Stimulated activated CD4-positive, alpha-beta T cell treated with anti-CD3 and anti-CD28 coated beads, Interleukin-1b, Interleukin-23, amount 100 ng/mL, for 4 hours (primary cell): Measurements from ENCODE around the gene ZFR2.
"Not testable (repeated sequence)": the region's sequence is repeated elsewhere in the genome, so short reads cannot be mapped to it uniquely, and the experiment has no call there.

Experiments used
- DNase-seq, 2 donors: peaks; one replicate each; pipeline ENCODE4 v3.0.0-alpha.2; 2020; ENCODE audit warnings: low read depth in 2 of 2

ZFR2 gene

DNA sequence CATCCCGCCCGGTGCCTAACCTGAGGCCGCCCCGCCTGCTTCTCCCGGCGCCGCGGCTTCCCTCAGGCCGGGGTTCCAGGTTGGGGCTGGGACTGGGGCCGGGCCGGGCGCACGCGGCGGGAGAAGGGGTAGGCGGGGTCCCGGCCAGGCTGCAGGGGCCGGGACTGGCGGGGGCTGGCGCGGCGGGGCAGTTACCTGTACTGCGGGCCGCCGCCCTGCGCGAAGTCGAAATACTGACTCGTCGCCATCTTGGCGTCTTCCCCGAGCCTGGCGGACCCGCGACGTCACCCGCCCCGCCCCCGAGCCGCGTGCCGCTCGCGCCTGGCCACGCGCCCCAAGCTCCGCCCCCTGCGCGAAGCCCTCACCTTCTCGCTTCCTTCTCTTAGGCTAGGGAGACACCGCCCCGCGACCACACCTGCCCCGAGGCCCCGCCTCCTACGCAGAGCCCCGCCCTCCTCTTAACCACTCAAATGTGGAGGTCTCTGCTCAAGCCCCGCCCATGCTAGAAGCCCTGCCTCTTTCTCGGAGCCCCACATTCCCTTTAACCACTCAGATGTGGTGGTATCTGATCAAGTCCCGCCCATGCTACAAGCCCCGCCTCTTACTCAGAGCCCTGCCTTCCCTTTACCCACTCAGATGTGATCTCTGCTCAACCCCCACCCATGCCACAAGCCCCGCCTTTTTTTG is at the start of gene ZFR2:
Gene ZFR2, minus strand, starts transcription at position 269 of the 687 bp plus-strand sequence. Its CDS starts 21 bp downstream, at position 248.
- DNase-seq = peak; percentile 11 to 29

DNA sequence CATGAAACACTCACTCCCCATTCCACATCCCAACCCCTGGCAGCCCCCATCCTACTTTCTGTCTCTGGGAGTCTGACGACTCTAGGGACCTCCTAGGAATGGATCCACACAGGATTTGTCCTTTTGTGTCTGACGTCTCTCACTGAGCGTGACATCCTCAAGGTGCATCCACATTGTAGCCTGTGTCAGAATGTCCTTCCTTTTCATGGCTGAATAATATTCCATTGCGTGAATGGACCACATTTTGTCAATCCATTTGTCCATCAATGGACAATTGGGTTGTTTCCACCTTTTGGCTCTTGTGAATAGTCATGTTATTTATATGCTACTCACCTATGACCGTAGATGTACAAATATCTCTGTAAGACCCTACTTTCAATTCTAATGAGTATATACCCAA is 47.2 kb upstream of the ZFR2 start:
- DNase-seq = no peak

DNA sequence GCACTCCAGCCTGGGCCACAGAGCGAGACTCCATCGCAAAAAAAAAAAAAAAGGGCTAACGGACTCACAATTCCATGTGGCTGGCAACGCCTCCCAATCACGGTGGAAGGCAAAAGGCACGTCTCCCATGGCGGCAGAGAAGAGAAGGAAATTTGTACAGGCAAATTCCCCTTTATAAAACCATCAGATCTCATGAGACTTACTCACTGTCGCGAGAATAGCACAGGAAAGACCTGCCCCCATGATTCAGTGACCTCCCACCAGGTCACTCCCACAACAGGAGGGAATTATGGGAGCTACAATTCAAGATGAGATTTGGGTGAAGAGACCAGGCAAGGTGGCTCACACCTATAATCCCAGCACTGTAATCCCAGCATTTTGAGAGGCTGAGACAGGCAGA is 45.4 kb upstream of the ZFR2 start:
- DNase-seq = no peak

DNA sequence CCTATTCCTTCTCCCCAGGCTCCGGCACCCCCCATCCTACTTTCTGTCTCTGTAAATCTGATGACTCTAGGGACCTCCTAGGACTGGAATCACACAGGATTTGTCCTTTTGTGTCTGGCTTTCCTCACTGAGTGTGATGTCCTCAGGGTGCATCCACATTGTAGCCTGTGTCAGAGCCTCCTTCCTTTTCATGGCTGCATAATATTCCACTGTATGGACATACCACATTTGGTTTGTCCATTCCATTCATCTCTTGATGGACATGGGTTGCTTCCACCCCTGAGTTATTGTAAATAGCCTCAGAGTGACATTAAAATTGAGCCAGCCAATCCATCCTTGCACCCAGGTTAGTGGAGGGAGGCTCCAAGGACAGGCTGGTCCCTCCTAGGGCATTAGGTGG is 41.3 kb upstream of the ZFR2 start:
- no peak for DNase-seq

DNA sequence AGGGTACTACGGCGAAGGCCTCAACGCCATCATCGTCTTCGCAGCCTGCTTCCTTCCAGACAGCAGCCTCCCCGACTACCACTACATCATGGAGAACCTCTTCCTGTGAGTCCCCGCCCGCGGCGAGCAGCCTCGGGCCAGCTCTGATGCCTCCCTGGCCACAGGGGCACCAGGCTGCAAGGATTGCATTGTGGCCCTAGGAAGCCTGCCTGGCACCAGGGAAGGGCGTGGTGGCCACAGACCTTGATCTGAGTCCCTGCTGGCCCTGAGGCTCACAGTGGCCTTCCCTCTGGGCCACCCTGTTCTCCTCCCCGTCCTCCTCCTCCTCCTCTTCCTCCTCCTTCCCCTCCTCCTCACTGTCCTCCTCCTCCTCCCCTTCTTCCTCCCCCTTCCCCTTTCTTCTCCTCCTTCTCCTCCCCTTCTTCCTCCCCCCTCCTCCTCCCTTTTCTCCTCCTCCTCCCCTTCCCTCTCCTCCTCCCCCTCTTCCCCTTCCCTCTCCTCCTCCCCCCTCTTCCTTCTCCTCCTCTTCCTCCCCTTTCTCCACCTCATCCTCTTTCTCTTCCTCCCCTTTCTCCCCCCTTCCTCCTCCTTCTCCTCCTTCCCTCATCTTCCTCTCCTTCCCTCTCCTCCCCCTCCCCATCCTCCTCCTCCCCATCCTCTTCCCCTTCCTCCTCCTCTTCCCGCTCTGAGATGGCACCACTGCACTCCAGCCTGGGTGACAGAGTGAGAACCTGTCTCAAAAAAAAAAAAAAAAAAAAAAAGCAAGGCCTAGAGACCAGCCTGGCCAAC is 39.6 kb upstream of the ZFR2 start:
- no peak for DNase-seq

DNA sequence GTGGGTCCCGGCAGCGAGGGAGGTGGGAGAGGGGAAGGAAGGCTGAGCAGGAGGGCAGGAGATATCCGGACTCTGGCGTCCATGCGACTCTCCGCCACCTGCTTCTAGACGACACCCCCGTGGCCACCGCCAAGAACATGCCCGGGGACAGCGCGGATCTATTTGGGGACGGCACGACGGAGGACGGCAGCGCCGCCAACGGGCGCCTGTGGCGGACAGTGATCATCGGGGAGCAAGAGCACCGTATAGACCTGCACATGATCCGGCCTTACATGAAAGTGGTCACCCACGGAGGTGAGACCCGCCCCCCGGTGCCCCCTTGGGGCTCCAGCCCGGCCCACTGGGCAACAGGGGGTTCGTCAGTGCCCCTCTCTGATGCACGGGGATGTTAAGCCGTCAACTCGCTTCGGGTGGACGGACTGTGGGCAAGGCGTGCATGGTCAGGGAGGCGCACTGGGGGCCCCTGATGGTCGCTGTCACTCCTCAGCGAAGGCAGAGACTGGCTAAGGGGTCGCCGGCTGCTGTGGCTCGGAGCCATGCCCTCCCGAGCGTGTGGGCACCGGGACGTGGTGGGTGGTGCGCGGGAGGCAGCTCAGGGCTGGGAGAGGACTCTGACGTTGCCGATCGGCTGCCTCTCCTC is 38.9 kb upstream of the ZFR2 start:
- no peak for DNase-seq

DNA sequence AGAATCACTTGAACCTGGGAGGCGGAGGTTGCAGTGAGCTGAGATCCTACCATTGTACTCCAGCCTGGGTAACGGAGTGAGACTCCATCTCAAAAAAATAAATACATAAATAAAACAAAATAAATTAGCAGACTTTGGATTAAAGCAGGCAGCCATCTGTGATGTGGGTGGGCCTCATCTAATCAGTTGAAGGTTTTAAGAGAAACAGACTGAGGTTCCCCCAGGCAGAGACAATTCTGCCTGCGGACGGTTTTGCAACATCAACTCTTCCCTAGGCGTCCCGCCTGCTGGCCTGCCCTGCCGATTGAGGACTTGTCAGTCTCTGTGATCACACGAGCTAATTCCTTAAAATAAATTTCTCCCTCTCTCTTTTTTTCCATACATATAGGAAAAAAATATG is 35.4 kb upstream of the ZFR2 start:
- no peak for DNase-seq

DNA sequence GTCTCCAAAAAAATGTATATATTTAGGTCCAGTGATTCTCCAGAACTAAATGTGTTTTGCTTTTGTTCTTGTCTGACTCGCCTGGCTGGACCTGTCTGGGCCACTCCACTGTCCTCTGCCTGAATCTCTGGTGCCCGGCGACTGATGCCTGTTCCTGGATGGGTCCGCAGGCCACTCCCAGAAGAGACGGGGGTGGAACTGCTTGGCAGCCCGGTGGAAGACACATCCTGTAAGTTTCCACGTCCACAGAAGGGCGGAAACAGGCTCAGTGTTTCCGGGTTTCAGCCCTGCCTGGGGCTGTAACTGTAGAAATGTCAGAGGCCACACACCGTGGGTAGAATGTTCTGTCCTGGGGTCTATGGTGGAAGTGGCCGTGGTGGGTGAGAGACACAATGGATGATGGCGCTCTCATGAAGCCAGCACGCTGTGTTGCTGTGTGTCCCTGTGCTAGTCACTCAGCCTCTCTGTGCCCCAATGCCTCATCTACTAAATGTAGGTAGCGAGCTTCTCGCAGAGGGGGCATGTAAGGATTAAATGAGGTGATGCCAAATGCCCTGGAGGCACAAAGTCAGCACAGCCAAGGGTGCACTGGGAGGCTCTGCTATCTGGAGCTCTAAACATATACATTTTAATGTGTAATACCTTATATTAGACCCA is 33.6 kb upstream of the ZFR2 start:
- no peak for DNase-seq

DNA sequence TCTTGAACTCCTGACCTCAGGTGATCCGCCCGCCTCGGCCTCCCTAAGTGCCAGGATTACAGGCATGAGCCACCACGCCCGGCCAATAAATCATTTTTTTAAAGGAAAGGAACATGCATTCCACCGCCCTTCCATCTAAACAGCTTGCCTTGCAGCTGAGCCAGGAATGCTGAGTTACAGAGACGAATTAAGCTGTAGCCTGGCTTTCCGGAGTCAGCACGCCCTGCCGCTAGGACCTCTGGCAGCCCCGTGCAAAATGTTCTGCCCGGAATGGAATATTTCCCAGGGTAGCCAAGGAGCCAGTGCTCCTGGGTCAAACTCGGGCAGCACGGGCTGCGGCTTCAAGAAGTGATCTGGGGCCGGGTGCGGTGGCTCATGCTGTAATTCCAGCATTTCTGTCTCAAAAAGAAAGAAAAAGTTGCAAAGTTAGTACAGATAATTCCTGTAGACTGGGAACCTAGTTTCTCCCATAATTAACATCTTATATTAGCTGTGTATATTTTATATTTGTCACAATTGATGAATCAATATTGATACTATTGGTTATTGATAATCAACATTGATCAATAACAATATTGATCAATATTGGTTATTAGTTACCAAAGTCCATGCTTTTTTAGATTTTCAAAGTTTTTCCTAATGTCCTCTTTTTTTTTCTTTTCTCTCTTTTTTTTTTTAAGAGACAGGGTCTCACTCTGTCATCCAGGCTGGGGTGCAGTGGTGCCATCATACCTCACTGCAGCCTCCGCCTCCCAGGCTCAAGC is 30.9 kb upstream of the ZFR2 start:
- no peak for DNase-seq

DNA sequence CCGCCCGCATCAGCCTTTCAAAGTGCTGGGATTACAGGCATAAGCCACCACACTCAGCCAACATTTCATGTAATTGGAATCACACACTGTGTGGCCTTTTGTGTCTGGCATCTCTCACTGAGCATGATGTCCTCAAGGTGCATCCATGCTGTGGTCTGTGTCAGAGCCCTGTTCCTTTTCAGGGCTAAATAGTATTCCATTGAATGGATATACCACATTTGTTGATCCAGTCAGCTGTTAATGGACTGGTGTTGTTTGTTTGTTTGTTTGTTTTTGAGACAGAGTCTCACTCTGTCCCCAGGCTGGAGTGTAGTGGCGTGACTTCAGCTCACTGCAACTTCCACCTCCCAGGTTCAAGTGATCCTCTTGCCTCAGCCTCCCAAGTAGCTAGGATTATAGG is 29.6 kb upstream of the ZFR2 start:
- no peak for DNase-seq

DNA sequence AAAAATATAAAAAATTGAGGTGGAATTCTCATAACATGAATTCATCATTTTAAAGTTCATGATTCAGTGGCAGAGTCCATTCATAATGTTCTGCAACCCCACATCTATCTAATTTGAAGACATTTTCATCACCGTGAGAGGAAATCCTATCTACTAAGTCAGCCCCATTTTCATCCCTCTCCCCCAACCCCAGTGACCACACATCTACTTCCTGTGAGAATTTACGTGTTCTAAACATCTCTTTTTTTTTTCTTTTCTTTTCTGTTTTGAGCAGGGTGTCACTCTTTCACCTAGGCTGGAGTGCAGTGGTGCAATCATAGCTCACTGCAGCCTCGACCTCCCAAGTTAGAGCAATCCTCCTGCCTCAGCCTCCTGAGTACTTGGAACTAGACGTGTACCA is 29.1 kb upstream of the ZFR2 start:
- DNase-seq = no peak

DNA sequence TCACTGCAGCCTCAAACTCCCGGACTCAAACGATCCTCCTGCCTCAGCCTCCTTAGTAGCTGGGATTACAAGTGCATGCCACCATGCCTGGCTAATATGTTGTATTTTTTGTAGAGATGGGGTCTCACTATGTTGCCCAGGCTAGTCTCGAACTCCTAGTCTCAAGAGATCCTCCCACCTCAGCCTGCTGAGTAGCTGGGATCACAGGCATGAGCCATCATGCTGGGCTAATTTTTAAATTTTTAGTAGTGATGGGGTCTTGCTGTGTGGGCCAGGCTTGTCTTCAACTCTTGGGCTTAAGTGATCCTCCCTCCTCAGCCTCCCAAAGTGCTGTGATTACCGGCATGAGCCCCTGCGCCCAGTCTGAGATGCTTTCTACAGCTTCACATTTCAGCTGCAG is 26.9 kb upstream of the ZFR2 start:
- no peak for DNase-seq

DNA sequence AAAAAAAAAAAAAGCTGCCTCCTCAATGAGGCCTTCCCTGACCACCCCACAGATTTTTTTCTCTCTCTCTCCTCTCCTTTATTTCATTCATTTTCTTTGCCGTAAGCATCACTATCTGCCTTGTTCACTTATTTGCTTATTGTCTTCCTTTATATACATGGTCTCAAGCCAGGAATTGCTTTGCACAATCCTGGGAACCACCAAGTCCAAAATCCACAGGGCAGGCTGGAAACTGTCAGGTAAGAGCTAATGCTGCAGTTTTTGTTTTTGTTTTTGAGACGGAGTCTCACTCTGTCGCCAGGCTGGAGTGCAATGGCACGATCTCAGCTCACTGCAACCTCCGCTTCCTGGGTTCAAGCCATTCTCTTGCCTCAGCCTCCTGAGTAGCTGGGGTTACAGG is 26.1 kb upstream of the ZFR2 start:
- DNase-seq = not testable (repeated sequence)

DNA sequence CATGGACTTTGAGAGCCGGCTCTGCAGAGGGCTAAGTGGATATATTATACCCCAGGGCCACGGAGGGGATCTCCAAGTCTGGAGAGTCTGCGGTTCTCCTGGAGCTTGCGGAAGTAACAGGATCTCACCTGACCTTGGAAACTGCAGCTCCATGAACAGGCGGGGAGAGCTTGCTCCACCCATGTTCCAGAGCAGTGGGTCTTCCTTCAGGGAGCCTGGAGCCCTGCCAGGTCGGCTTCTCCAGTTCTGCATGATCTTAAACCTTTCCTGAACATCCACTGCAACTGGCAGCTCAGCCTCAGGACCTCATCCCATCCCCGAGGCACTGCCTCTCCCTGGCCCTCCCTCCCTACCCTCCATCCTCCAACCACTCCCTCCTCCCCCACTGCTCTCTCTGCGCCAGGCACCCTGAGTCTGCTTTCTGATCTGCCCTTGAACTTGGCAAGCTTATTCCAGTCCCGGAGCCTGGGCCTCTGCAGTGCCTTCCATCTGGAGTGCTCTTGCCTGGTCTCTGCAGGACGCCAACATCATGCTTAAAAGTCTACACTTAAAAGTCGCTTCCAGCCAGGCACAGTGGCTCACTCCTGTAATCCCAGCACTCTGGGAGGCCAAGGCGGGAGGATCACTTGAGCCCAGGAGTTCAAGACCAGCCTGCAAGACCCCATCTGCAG is 24.8 kb upstream of the ZFR2 start:
- DNase-seq = no peak

DNA sequence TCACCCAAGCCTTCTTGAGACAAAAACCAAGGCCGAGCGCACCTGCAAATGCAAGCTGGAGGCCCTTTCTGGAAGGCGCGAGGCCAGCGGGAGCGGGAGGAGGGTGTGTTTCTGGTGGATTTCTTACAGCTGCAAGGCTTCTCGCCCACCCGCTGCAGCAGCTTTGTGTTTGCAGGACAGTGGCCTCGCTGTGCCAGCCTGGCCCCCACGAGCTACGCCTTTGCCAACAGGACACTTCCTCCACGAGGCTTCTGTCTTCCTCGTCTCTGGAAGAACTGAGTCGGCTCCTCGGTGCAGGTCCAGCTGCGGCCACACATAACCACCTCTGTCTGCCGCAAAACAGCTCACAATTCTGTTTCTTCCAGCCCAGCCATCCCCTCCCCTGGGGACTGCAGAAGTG is 21.8 kb upstream of the ZFR2 start:
- DNase-seq = no peak

DNA sequence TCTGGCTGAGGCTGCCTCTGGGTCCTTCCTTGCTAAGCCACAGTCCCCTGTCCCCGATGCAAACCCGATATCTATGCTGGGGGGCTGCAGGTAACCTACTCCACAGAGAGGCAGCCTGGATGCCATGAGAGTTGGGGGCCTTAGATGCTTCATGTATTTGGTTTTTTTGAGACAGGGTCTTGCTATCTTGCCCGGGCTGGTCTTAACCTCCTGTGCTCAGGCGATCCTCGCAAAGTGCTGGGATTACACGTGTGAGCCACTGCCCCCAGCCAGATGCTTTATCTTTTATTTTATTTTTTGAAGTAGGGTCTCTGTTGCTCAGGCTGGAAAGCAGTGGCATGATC is 13.2 kb upstream of the ZFR2 start:
- DNase-seq = no peak

DNA sequence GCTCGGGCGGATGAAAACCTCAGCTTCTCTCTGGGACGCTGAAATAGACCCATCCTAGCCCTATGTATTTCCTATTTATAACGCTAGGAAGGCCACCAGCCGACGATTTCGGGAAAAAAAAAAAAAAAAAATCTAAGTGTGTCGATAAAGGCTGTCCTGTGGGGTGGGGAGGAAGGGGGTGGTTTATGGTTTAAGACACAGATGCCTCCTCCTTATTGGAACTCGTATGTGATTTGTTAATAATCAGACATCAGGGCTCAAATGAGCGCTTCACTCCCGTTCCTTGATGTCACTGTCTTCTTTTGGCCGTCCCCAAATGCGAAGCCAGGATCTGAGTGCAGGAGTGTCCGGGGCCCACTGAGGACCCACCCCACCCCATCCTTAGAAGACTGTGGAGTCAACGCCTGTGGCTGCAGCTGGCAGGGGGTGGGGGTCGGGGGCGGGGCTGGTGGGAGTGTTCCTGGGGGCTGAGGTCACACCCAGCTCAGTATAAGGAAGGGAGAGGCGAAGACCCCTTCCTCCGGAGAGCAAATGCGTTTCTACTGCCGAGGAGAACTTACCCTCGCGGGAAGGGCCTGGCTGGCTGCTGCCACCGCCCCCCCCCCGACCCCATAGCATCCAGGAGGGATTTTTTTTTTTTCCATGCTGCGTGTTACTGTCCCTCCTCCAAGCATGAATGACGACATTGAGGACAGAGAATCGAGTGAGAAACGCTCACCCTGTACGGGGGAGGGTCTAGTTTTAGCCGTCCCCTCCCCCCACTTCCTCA is 12.6 kb upstream of the ZFR2 start:
- no peak for DNase-seq

DNA sequence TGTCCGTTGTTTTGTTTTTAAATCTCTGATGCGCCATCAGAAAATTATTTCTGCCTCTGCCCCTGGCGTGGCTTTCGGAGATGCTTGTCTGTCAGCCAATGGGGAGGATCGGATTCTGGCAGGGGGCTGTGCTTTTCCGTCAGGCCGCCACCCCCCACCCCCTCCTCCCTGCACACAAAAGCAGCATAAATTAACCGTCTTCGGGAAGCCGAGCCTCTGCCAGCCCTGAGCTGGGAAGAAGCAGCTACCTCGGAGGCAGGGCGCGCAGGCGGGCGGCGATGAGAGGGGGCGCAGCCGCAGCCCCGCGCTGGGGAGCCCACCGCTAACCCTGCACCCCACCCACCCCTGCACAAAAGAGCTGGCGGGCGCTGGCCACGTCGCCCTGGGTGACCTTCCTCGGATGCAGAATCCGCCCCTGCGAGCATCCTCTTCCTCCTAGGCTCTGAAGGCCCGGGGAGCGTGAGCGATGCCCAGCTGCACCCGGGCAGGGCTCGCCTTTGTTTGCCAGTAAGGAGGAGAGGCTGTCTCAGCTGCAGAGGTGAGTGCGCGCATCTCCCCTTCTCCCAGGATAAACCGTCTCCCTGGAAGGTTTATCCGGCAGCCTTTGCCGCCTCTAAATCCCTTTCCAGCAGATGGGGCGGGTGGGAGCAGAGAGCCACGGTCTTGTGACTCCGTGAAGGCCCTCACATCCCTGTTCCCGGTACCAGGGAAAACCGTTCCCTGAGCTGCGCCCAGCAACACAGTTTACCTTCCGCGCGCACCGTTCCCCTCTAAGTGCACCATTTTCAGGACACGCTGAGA is 11.8 kb upstream of the ZFR2 start, which contains the start of gene ATCAY:
Gene ATCAY, plus strand, starts transcription at position 215 of the 801 bp plus-strand sequence. CDS start 5,083 bp downstream, outside the sequence.
- no peak for DNase-seq

DNA sequence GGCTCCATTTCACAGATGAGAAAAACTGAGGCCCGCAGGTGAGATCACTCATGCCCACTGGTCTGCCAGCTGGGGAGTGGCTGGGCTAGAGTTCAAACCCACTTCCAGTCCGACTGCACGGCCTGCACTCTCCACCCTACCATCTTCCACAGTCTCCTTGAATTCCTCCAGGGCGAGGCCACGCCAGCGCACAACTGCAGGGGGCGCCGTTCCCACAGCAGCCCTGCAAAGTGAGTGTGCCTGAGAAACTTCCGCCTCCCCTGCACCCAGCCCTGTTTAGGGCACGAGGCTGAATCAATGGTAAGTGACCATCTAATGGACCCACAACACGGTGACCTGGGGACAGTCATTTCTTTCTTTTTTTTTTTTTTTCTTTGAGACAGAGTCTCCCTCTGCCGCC is 10.8 kb upstream of the ZFR2 start:
- no peak for DNase-seq
